GM19372 (cell line): ENCODE results near the gene MAPK10.

Experiments
- ATAC-seq: cut with Tn5 transposase; IDR thresholded peaks from one replicate; pipeline ENCODE4 v1.9.1; 2021; ENCODE audit warnings: mild to moderate bottlenecking, low read depth, moderate library complexity; ENCODE audit not compliant: unreplicated experiment

Gene MAPK10

GRCh38 chr4:86280246-86280645, 79.6 kb downstream of the MAPK10 start:
- ATAC-seq, result no peak

- no peak for ATAC-seq
Measured at GRCh38 chr4:86279293-86279960, 80.4 kb downstream of the MAPK10 start.

- ATAC-seq, result no peak
Measured at GRCh38 chr4:86278126-86278525, 81.7 kb downstream of the MAPK10 start.

GRCh38 chr4:86274642-86275041, 85.2 kb downstream of the MAPK10 start:
- no peak for ATAC-seq

- no peak for ATAC-seq
Measured at GRCh38 chr4:86272669-86273068, 87.2 kb downstream of the MAPK10 start.

- no peak for ATAC-seq
Measured at GRCh38 chr4:86271057-86271456, 88.8 kb downstream of the MAPK10 start.

- no peak for ATAC-seq
Measured at GRCh38 chr4:86269354-86269753, 90.5 kb downstream of the MAPK10 start.

- no peak for ATAC-seq
Measured at GRCh38 chr4:86264241-86264640, 95.6 kb downstream of the MAPK10 start.

GRCh38 chr4:86261636-86262035, 98.2 kb downstream of the MAPK10 start:
- no peak for ATAC-seq

- no peak for ATAC-seq
Measured at GRCh38 chr4:86256086-86256485, 103.8 kb downstream of the MAPK10 start.

- no peak for ATAC-seq
Measured at GRCh38 chr4:86250619-86251018, 109.2 kb downstream of the MAPK10 start.

GRCh38 chr4:86250006-86250405, 109.8 kb downstream of the MAPK10 start:
- ATAC-seq, result no peak

- no peak for ATAC-seq
Measured at GRCh38 chr4:86249074-86249473, 110.8 kb downstream of the MAPK10 start.

GRCh38 chr4:86247906-86248305, 111.9 kb downstream of the MAPK10 start:
- ATAC-seq, result no peak

- no peak for ATAC-seq
Measured at GRCh38 chr4:86247320-86247719, 112.5 kb downstream of the MAPK10 start.

- no peak for ATAC-seq
Measured at GRCh38 chr4:86243750-86244149, 116.1 kb downstream of the MAPK10 start.

GRCh38 chr4:86242677-86243076, 117.2 kb downstream of the MAPK10 start:
- no peak for ATAC-seq

- ATAC-seq, result no peak
Measured at GRCh38 chr4:86235549-86235948, 124.3 kb downstream of the MAPK10 start.

GRCh38 chr4:86233681-86234080, 126.2 kb downstream of the MAPK10 start:
- ATAC-seq, result no peak

- ATAC-seq, result no peak
Measured at GRCh38 chr4:86233090-86233489, 126.8 kb downstream of the MAPK10 start.

- no peak for ATAC-seq
Measured at GRCh38 chr4:86223472-86223871, 136.4 kb downstream of the MAPK10 start.

- ATAC-seq, result no peak
Measured at GRCh38 chr4:86221002-86221401, 138.9 kb downstream of the MAPK10 start.

- ATAC-seq, result no peak
Measured at GRCh38 chr4:86220121-86220520, 139.7 kb downstream of the MAPK10 start.
